ENCODE measurements around the gene MT2A. TPM values are rescaled to one million over a fixed set of nuclear protein-coding genes. Genes with fewer than 3 reads are reported as not detected.

MT2A gene
- total and polyA plus RNA-seq, 2 of the 4 experiments (the other 2 are of a cell fraction), result 25.5 to 621 TPM

DNA sequence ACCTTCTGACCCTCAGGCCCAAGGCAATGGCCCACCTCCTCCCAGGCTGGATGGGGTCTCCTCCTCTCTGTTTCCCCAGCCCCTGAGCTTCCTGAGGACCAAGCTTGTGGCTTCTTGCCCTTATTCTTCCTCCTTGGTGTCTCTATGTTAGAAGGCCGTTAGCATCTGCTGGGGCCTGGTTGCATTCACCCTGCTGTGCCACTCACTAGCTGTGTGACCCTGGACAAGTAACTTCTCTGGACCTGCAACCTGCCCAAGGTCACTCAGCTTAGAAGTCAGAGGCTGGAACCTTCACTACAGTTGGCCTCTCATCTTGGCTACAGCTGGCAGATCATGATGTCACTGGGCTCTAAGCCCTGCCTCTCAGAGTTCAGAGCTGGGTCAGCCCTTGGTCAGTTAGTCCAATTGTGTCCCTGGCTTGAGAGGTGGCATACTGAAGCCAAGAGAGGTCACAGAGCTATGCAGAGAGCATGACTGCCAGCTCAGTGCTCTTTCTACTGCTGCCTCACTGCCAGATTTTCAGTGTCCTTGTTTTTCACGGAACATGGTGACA, 3.0 kb downstream of the MT2A start:
- ChIA-PET POLR2A (ENCODE audit: unreplicated experiment) (no interaction called here), CTCF (interaction anchor here (1.0 to 1.6 kb wide), 2 partner anchors 11 to 14 kb away, joined by 3 to 4 read pairs; partner anchors contain the start of gene MT1E)
- Histone ChIP-seq H3K23ac (ENCODE audit: low read depth, low read length) (peak overlapping the region; percentile 89), H3K4me3 (ENCODE audit: insufficient read depth, low read depth, low read length) (no peak overlapping the region), H2BK5ac (ENCODE audit: low read depth, low read length, poor library complexity, severe bottlenecking) (peak overlapping the region; percentile 98), H3K18ac (ENCODE audit: low read depth, low read length) (peak overlapping the region; percentile 90), H4K5ac (ENCODE audit: low read depth, low read length) (peak overlapping the region; percentile 88), H2AK5ac (ENCODE audit: low read depth, low read length) (peak overlapping the region; percentile 73), H2BK20ac (ENCODE audit: low read depth, low read length) (peak overlapping the region; percentile 71), H4K91ac (ENCODE audit: insufficient read depth, low read depth, low read length) (peak overlapping the region; percentile 90), H2BK15ac (ENCODE audit: low read depth, low read length) (peak overlapping the region; percentile 55), H3K79me1 (ENCODE audit: low read depth in 1 of 2, low read length in 2 of 2) (peaks cover 2 to 51% of the 10 kb centered on the region in 2 experiments; a peak in 3 of 4 replicates), H3K9ac (ENCODE audit: low read depth, low read length) (no peak overlapping the region; the same call in 1 of the 2 replicates), H3K27ac (ENCODE audit: insufficient read depth, low read length) (peak overlapping the region; percentile 70), H4K20me1 (ENCODE audit: insufficient read depth, low read length) (peaks cover 7% of the 10 kb centered on the region), H2BK120ac (ENCODE audit: low read depth, low read length) (peak overlapping the region; percentile 96), H2AFZ (replicated peaks; ENCODE audit: low read length, poor library complexity) (peak overlapping the region; percentile 11), H3K27me3 (ENCODE audit: control insufficient read depth, insufficient read depth, low read length) (no peaks in the 10 kb centered on the region), H4K8ac (ENCODE audit: low read depth in 2 of 2, low read length in 2 of 2) (peak overlapping the region; percentile 37 to 81; a peak in 3 of 4 replicates), H3K56ac (ENCODE audit: extremely low read depth, insufficient read depth, low read length) (peak overlapping the region; percentile 73), H3K9me1 (ENCODE audit: insufficient read depth, low read length) (peaks cover 15% of the 10 kb centered on the region), H3K36me3 (ENCODE audit: control insufficient read depth, insufficient read depth, low read length) (no peaks in the 10 kb centered on the region), H3K9me3 (ENCODE audit: control insufficient read depth, insufficient read depth, low read length) (no peaks in the 10 kb centered on the region), H3K4me2 (ENCODE audit: low read depth, low read length) (no peak overlapping the region), H3K14ac (replicated peaks; ENCODE audit: low read depth, low read length) (peak overlapping the region; percentile 83), H3K4ac (ENCODE audit: low read depth, low read length) (peak overlapping the region; percentile 82), H2AK9ac (replicated peaks; ENCODE audit: low read depth, low read length, poor library complexity) (peak overlapping the region; percentile 59), H3K4me1 (ENCODE audit: control insufficient read depth, insufficient read depth, low read length) (peaks cover 32% of the 10 kb centered on the region)
- WGBS, 2 experiments (ENCODE audit: extremely low coverage in 2 of 2, insufficient read length in 1 of 2), result no CpG with 5 or more reads among the region's 2 CpGs
- intact Hi-C loops (cut with micrococcal nuclease) (no loop called here), in situ Hi-C loops (cut with MboI; ENCODE audit: low sequenced_read_pairs) (no loop called here), dilution Hi-C loops (cut with HindIII; ENCODE audit: low sequenced_read_pairs, unreplicated experiment) (no loop called here)
- DNase-seq (peak; percentile 67), ATAC-seq (ENCODE audit: low read depth) (no peak)
- TF ChIP-seq, protein P1, sequence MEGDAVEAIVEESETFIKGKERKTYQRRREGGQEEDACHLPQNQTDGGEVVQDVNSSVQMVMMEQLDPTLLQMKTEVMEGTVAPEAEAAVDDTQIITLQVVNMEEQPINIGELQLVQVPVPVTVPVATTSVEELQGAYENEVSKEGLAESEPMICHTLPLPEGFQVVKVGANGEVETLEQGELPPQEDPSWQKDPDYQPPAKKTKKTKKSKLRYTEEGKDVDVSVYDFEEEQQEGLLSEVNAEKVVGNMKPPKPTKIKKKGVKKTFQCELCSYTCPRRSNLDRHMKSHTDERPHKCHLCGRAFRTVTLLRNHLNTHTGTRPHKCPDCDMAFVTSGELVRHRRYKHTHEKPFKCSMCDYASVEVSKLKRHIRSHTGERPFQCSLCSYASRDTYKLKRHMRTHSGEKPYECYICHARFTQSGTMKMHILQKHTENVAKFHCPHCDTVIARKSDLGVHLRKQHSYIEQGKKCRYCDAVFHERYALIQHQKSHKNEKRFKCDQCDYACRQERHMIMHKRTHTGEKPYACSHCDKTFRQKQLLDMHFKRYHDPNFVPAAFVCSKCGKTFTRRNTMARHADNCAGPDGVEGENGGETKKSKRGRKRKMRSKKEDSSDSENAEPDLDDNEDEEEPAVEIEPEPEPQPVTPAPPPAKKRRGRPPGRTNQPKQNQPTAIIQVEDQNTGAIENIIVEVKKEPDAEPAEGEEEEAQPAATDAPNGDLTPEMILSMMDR (conservative IDR thresholded peaks at IDR 0.05; ENCODE audit: low read depth, low read length), result no peak
- no peak for TF ChIP-seq BHLHE40 (IDR thresholded peaks at IDR 0.05; ENCODE audit: low read depth, low read length)
- no TSS peak for BruUV-seq (replicated peaks)
